HEK293T (cell line): Measurements from ENCODE around the gene RFNG.

Experiments used
- ELF4 ChIP-seq: fragments of 450-650 bp; IDR thresholded peaks from 2 replicates; pipeline ENCODE4 v1.6.1; 2017; ENCODE audit warnings: antibody characterized with exemption
- FOXA1 ChIP-seq: fragments of 450-650 bp; IDR thresholded peaks from 2 replicates; pipeline ENCODE4 v1.6.1; 2016; ENCODE audit warnings: mild to moderate bottlenecking
- SP1 ChIP-seq: fragments of 450-650 bp; IDR thresholded peaks from 2 replicates; pipeline ENCODE4 v1.6.1; 2017

GRCh38 chr17:82018989-82019689, 32.5 kb downstream of the RFNG start:
- TF ChIP-seq FOXA1 (no peak), ELF4 (no peak), SP1 (no peak)
